Loucy (cell line): ENCODE data around the gene RNASE3.

Experiments
- H2AFZ ChIP-seq: fragments of 200-600 bp; sonication (generic); 2 replicates; pipeline ENCODE4 v1.6.0; 2016; ENCODE audit warnings: antibody characterized with exemption, mild to moderate bottlenecking, low read length, moderate library complexity
- H3F3A ChIP-seq: fragments of 200-600 bp; 2 replicates; pipeline ENCODE4 v1.6.0; 2016; ENCODE audit warnings: antibody characterized with exemption, low read depth, mild to moderate bottlenecking
- H3K27me3 ChIP-seq: fragments of 200-600 bp; sonication (generic); 2 replicates; pipeline ENCODE4 v1.6.1; 2014; ENCODE audit warnings: low read length, mild to moderate bottlenecking; ENCODE audit not compliant: insufficient read depth, poor library complexity, severe bottlenecking
- H3K36me3 ChIP-seq: fragments of 200-600 bp; sonication (generic); 2 replicates; pipeline ENCODE4 v1.6.1; 2016; ENCODE audit warnings: low read length; ENCODE audit not compliant: insufficient read depth
- H3K4me1 ChIP-seq: fragments of 200-600 bp; sonication (generic); 2 replicates; pipeline ENCODE4 v1.5.1; 2014; ENCODE audit warnings: low read length, mild to moderate bottlenecking; ENCODE audit not compliant: insufficient read depth, poor library complexity, severe bottlenecking
- H3K4me2 ChIP-seq: fragments of 200-600 bp; sonication (generic); 2 replicates; pipeline ENCODE4 v1.6.0; 2014; ENCODE audit warnings: antibody characterized with exemption, low read length, low read depth, mild to moderate bottlenecking; ENCODE audit not compliant: poor library complexity, severe bottlenecking
- H3K4me3 ChIP-seq: fragments of 200-600 bp; sonication (generic); 2 replicates; pipeline ENCODE4 v1.5.1; 2014; ENCODE audit warnings: low read length, mild to moderate bottlenecking, mixed read lengths; ENCODE audit not compliant: poor library complexity, severe bottlenecking
- H3K79me2 ChIP-seq: fragments of 200-600 bp; sonication (generic); 2 replicates; pipeline ENCODE4 v1.6.1; 2014; ENCODE audit warnings: low read length; ENCODE audit not compliant: insufficient read depth
- H3K9ac ChIP-seq: fragments of 200-600 bp; sonication (generic); 2 replicates; pipeline ENCODE4 v1.6.0; 2014; ENCODE audit warnings: mild to moderate bottlenecking, low read depth, low read length, moderate library complexity; ENCODE audit not compliant: poor library complexity, severe bottlenecking
- H3K9me2 ChIP-seq: fragments of 200-600 bp; sonication (generic); replicated peaks from 2 replicates; pipeline ENCODE4 v1.6.1; 2016; ENCODE audit warnings: low read depth, low read length, mixed read lengths
- H3K9me3 ChIP-seq: fragments of 200-600 bp; sonication (generic); 2 replicates; pipeline ENCODE4 v1.6.1; 2014; ENCODE audit warnings: mild to moderate bottlenecking, antibody characterized with exemption, low read length, low read depth; ENCODE audit not compliant: insufficient read depth
- H4K20me1 ChIP-seq: fragments of 200-600 bp; sonication (generic); 2 replicates; pipeline ENCODE4 v1.6.0; 2014; ENCODE audit warnings: antibody characterized with exemption, low read length, mild to moderate bottlenecking; ENCODE audit not compliant: insufficient read depth, poor library complexity, severe bottlenecking
- EZH2phosphoT487 ChIP-seq: fragments of 200-600 bp; IDR thresholded peaks from 2 replicates; pipeline ENCODE4 v1.6.1; 2018; ENCODE audit warnings: antibody characterized with exemption, mild to moderate bottlenecking, moderate library complexity, borderline replicate concordance
- TF ChIP-seq, protein P1 (sequence below): fragments of 200-600 bp; sonication (generic); conservative IDR thresholded peaks from 2 replicates; pipeline ENCODE4 v1.5.1; 2014; ENCODE audit warnings: mild to moderate bottlenecking, antibody characterized with exemption, low read length

RNASE3 gene

DNA sequence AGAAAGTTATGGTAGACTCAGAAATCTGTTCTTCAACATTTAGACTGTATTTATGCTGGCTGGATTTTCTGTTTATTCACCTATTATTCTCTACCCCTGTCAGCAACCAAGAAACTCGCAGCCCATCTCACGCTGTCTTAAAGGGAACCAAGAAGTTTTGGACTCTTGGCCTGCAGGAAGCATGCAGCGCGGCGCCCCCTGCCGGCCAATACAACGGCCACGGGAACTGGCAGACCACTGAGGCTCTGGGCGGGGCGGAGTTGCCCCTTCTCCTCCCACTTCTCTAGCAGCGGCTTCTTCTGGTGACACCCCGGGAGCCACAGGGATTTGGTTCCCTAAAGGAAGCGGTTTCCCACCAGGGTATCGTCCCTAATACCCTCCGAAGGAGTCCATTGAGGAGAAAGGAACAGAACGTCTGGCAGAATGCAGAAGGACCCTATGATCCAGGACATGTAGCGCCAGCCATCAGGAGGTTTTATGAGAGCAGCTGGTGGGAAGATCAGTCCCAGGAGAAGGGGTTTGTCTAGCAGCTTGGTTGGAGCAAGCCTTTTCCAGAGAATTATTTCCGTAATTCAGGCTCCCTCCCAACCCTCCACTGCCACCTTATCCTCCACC is 43.1 kb downstream of the RNASE3 start:
- no peak overlapping the region for H2AFZ ChIP-seq
- no peak overlapping the region for H3K4me2 ChIP-seq
- no peaks in the 10 kb centered on the region for H3K9me2 ChIP-seq
- no peaks in the 10 kb centered on the region for H3K9me3 ChIP-seq
- no peaks in the 10 kb centered on the region for H3K4me1 ChIP-seq
- H3K36me3 ChIP-seq, result no peaks in the 10 kb centered on the region
- no peaks in the 10 kb centered on the region for H3K79me2 ChIP-seq
- H3F3A ChIP-seq, result no peaks in the 10 kb centered on the region
- H3K27me3 ChIP-seq, result no peaks in the 10 kb centered on the region
- H3K9ac ChIP-seq, result no peak overlapping the region
- H4K20me1 ChIP-seq, result no peaks in the 10 kb centered on the region
- TF ChIP-seq, protein P1, sequence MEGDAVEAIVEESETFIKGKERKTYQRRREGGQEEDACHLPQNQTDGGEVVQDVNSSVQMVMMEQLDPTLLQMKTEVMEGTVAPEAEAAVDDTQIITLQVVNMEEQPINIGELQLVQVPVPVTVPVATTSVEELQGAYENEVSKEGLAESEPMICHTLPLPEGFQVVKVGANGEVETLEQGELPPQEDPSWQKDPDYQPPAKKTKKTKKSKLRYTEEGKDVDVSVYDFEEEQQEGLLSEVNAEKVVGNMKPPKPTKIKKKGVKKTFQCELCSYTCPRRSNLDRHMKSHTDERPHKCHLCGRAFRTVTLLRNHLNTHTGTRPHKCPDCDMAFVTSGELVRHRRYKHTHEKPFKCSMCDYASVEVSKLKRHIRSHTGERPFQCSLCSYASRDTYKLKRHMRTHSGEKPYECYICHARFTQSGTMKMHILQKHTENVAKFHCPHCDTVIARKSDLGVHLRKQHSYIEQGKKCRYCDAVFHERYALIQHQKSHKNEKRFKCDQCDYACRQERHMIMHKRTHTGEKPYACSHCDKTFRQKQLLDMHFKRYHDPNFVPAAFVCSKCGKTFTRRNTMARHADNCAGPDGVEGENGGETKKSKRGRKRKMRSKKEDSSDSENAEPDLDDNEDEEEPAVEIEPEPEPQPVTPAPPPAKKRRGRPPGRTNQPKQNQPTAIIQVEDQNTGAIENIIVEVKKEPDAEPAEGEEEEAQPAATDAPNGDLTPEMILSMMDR, result peak; percentile 53
- TF ChIP-seq EZH2phosphoT487, result no peak
- H3K4me3 ChIP-seq, result no peak overlapping the region

DNA sequence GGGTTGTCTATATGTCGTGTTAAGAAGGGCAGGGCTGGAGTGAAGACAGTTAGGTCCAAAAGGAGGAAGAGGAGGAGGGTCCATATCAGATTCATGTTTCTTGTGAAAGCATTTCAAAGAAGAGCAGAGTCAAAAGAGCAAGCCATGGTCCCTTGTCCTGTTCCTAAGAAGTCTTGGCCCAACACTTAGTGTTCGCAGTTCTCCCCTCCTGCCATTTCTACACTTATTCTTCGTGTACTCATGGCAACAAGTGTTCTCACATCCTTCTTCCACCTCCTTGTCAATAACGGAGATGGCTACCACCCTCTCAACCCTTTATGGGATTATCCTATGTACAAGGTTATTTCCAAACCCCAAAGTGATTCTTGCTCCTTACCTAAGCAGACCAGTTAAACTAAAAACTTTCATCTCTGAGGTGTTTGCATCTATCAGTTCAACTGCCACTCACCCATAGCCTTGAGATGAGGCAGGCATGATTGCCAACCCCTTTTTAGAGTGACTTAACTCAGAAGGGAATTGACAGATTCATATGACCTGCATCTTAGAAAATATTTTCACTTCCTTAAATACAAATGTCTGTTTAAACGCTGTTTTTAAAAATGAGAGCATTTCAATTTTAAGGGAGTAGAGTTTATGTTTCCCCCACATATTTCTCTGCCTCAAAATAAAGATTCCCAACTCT is 44.3 kb downstream of the RNASE3 start:
- Histone ChIP-seq H3K9me3 (no peaks in the 10 kb centered on the region), H3K9me2 (no peaks in the 10 kb centered on the region), H3K4me1 (no peaks in the 10 kb centered on the region), H4K20me1 (no peaks in the 10 kb centered on the region), H3K9ac (no peak overlapping the region), H3K4me2 (no peak overlapping the region), H2AFZ (no peak overlapping the region), H3K27me3 (no peaks in the 10 kb centered on the region), H3F3A (no peaks in the 10 kb centered on the region), H3K79me2 (no peaks in the 10 kb centered on the region), H3K4me3 (no peak overlapping the region), H3K36me3 (no peaks in the 10 kb centered on the region)
- no peak for TF ChIP-seq EZH2phosphoT487
- TF ChIP-seq, protein P1, result no peak
